Endometrial microvascular endothelial cells (primary cell): ENCODE results near the gene WNT16. TPM values are rescaled to one million over a fixed set of nuclear protein-coding genes. Genes with fewer than 3 reads are reported as not detected.

ENCODE experiments used
- in situ Hi-C: cut with HindIII; loops from 2 replicates; pipeline ENCODE4 v1.10.0; 2017; ENCODE audit warnings: low sequenced_read_pairs, low pct_unique_long_range_greater_than_20kb; ENCODE audit errors: inconsistent ontology term
- total RNA-seq: library from RNA; depleted of rRNA; stranded (reverse); fragments of >200 nt; gene quantifications from one replicate; pipeline ENCODE4 v1.2.3, GENCODE V29; 2015; ENCODE audit errors: inconsistent ontology term

The WNT16 gene
- total RNA-seq, 1 donor from 2014 or later = not detected

GRCh38 chr7:121334875-121335648 is 6.3 kb downstream of the WNT16 start:
- in situ Hi-C loops = no loop called here

- in situ Hi-C loops = no loop called here
Observed at GRCh38 chr7:121336579-121336978, 7.8 kb downstream of the WNT16 start.

- in situ Hi-C loops = no loop called here
Observed at GRCh38 chr7:121337398-121337797, 8.6 kb downstream of the WNT16 start.

- in situ Hi-C loops = no loop called here
Observed at GRCh38 chr7:121339082-121339481, 10.3 kb downstream of the WNT16 start.

GRCh38 chr7:121341933-121342332 is 13.1 kb downstream of the WNT16 start:
- in situ Hi-C loops = no loop called here

GRCh38 chr7:121342631-121343030 is 13.8 kb downstream of the WNT16 start:
- in situ Hi-C loops = no loop called here

GRCh38 chr7:121343302-121343701 is 14.5 kb downstream of the WNT16 start:
- in situ Hi-C loops = no loop called here

GRCh38 chr7:121344093-121344492 is 15.3 kb downstream of the WNT16 start:
- in situ Hi-C loops = no loop called here

GRCh38 chr7:121344497-121344896 is 15.7 kb downstream of the WNT16 start:
- in situ Hi-C loops = no loop called here

- in situ Hi-C loops = no loop called here
Observed at GRCh38 chr7:121351682-121352081, 22.9 kb downstream of the WNT16 start.

- in situ Hi-C loops = no loop called here
Observed at GRCh38 chr7:121352323-121352722, 23.5 kb downstream of the WNT16 start.

- in situ Hi-C loops = no loop called here
Observed at GRCh38 chr7:121355574-121355973, 26.8 kb downstream of the WNT16 start.

DNA sequence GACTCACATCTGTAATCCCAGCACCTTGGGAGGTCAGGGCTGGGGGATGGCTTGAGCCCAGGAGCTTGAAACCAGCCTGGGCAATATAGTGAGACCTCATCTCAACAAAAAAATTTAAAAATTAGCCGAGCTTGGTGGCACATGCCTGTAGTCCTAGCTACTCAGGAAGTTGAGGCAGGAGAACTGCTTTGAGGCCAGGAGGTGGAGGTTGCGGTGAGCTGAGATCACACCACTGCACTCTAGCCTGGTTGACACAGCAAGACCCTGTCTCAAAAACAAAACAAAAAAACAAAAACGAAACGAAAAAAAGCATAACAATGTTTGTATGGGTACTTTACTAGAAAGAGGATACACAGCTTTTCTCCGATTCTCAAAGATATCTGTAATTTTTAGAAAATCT is 31.8 kb downstream of the WNT16 start:
- in situ Hi-C loops = no loop called here

DNA sequence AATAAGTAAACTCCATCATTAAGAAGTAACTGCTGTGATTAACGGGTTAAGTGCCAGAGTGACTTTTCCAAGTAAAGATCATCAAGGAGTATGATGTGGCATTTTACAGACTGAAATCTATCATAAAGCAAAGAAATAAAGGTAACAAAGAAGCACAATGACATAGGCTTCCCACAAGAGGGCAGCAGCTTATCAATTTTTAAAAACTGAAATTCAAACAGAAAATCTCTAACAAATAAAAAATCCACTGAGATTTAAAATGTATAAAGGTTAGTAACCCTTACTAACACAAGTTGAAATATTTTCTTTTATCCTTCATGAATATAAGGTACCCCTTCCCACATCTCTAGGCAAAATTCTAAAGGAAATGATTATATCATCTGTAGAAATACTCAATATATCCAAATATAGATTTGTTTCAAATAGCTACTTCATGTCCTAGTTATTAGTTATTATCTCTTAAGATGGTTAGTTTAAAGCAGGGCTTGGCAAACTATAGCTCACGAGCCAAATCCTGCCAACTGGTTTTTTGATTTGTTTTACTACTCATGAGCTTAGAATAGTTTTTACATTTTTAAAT is 38.1 kb downstream of the WNT16 start:
- in situ Hi-C loops = no loop called here

DNA sequence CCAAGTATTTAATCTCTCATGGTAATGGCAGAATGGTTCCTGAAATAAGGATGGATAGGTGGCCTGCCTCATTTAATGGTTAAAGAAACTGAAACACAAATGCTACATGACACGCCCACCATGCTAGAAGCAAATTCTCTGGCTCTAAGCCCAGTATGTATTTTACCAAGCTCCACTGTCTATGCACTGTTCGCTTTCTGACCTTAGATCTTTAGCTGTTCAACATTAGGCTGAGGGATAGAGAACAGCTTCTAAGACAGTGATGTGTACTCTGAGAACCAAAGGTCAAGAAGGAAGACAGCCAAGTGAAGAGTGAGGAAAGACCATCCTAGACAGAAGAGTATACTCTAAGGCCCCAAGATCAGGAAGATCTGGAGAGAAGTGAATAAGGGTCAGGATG is 40.7 kb downstream of the WNT16 start:
- in situ Hi-C loops = no loop called here

DNA sequence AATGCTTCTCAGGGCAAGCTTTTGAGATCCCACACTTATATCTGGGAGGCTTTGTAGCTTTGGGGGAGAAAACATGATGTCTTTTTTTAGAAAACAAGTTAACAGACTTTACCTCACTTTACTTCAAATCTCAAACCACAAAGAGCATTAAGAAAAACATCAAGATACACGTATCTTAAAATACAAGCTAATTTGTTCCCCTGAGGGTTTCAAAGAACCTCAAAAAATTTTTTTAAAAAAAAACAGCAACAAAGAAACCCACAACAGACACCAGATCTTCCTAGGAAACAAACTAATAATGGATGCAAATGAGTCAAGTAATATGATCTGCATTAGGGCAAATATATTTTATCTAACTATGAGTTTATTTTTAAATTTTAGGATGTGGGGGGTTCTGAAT is 42.6 kb downstream of the WNT16 start:
- in situ Hi-C loops = no loop called here

GRCh38 chr7:121371883-121372282 is 43.1 kb downstream of the WNT16 start:
- in situ Hi-C loops = no loop called here

- in situ Hi-C loops = no loop called here
Observed at GRCh38 chr7:121372376-121373010, 43.7 kb downstream of the WNT16 start.

- in situ Hi-C loops = no loop called here
Observed at GRCh38 chr7:121373177-121373576, 44.4 kb downstream of the WNT16 start.

- in situ Hi-C loops = no loop called here
Observed at GRCh38 chr7:121376979-121377378, 48.2 kb downstream of the WNT16 start.
